ENCODE measurements around the gene PRDM15.
"Not testable (repeated sequence)": the region's sequence is repeated elsewhere in the genome, so short reads cannot be mapped to it uniquely, and the experiment has no call there.

Gene PRDM15

GRCh38 chr21:41810597-41810932, 68.6 kb downstream of the PRDM15 start:
- no peak for DNase-seq (ENCODE audit: low read depth in 3 of 3, low spot score in 1 of 3)

GRCh38 chr21:41809891-41810596, 69.1 kb downstream of the PRDM15 start:
- DNase-seq (ENCODE audit: low read depth in 3 of 3, low spot score in 1 of 3): no peak

GRCh38 chr21:41808846-41809245, 70.3 kb downstream of the PRDM15 start:
- DNase-seq (ENCODE audit: low read depth in 3 of 3, low spot score in 1 of 3): no peak

DNA sequence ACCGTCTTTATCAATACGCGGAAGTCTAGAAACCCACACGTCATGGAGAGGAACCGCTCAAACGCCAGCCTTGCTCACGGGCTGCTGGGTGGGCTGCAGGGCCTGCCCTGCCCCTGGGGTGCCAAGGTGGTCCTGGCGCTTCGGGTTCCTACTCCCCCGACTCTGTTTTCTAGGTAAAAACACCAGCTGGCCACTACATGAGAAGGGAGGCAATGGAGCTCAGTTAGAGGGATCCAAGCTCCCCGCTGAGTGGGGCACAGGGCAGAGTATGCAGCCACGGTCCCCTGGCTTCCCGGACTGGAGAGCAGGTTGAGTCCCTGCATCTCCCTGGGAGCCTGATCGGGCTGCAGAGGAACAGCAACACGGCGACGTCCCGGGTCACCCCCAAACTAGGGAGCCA, 71.0 kb downstream of the PRDM15 start:
- no peak for DNase-seq (ENCODE audit: low read depth in 3 of 3, low spot score in 1 of 3)

GRCh38 chr21:41806773-41807172, 72.4 kb downstream of the PRDM15 start:
- DNase-seq (ENCODE audit: low read depth in 3 of 3, low spot score in 1 of 3): no peak

- DNase-seq (ENCODE audit: low read depth in 3 of 3, low spot score in 1 of 3): no peak
Measured at GRCh38 chr21:41805643-41806042, 73.5 kb downstream of the PRDM15 start.

- DNase-seq (ENCODE audit: low read depth in 3 of 3, low spot score in 1 of 3): no peak
Measured at GRCh38 chr21:41805038-41805437, 74.1 kb downstream of the PRDM15 start.

DNA sequence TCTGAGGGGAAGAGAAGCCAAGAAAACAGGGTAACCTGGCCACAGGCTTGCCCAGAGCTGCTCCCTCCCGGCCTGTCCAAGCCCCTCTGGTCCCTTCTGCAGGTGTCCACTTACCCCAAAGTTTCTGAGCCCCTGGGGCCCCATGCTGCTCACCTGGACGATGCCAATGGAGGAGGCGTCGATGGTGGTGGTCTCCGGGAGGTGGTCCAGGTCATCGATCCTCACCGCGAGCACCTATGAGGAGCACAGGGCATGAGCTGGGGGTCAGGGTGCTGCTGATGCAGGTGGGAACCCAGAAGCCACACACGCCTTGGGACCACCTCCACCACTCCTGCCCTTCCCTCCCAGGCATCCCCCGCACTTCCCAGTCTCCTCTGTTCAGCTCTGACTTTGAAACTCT, 74.8 kb downstream of the PRDM15 start:
- no peak for DNase-seq (ENCODE audit: low read depth in 3 of 3, low spot score in 1 of 3)

DNA sequence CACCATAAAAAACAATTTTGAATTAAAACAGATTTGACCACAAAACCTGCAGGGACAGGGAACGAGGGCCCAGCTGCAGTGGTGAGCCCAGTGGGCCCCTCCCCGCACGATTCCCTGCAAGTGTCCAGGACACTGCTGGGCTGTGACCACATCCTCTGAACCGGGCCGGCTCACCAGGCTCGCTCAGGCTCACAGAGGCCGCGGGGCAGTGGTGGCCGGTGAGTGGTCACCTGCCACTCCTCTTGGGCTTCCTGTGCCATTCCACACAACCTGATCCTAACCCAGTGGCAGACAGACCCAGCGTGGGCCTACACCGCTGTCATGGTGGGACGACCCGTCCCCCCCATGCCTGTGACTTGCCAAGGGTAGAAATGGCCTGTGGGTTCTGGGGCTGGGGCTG, 75.8 kb downstream of the PRDM15 start:
- no peak for DNase-seq (ENCODE audit: low read depth in 3 of 3, low spot score in 1 of 3)

- no peak for DNase-seq (ENCODE audit: low read depth in 3 of 3, low spot score in 1 of 3)
Measured at GRCh38 chr21:41802684-41803083, 76.5 kb downstream of the PRDM15 start.

DNA sequence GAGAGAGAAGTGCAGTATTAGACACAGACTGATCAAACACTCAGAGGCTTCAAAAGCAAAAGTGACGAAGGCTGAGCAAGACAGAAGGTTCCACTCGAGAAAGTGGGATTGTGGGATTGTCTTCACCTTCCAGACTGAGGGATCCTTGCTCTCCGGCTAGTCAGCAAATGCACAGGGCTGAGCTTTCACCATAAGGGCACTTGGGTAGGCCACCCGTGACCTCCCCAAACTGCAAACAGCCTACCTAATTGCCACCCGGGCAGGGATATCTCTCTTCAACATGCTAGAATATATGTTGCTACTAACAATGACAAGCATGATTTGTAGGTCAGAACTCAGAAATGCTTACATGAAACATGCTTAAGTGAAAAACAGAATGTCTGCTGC, 77.0 kb downstream of the PRDM15 start:
- DNase-seq (ENCODE audit: low read depth in 3 of 3, low spot score in 1 of 3): no peak

GRCh38 chr21:41801321-41802197, 77.6 kb downstream of the PRDM15 start:
- DNase-seq (ENCODE audit: low read depth in 3 of 3, low spot score in 1 of 3): no peak

DNA sequence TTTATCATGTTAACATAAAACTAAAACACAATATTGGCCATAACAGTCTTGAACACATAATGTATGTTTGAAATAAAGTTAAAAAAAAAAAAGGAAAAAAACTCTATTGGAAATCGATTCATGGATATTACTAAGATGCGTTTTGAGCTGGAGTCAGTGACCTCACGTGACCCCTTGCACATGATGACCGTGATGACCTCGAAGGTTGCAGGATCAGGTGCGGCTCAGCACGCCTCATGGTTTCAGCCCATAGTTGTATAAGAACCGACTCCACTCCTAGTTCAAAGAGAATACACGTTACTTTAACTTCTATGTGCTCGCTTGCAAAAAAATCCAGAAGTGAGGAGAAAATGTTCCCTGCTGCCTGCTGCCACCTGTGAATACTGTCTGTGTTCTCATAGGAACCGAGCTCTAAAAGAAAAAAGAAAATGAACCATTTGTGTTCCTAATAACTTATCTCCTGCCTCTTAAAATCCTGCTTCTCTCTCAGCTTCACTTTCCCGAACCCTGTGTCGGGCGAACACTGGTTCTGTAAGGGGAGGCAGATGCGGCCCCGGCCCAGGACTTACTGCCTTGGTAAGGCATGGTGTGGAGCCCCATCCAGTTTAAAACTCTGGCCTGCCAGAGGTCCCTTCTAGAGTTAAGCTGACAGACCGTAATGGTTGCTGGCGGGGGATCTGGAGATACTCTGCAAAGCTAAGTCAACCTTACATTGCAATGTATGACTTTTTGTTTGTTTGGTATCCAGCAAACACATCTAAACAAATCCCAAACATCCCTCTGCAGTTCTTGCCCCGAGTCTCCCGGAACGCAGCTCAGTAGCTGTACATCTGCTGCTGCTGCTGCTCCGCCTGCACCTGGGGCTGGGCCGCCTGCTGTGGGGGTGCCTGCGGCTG, 78.5 kb downstream of the PRDM15 start:
- no peak for DNase-seq (ENCODE audit: low read depth in 3 of 3, low spot score in 1 of 3)

GRCh38 chr21:41799763-41800162, 79.4 kb downstream of the PRDM15 start:
- DNase-seq (ENCODE audit: low read depth in 3 of 3, low spot score in 1 of 3): no peak

- no peak for DNase-seq (ENCODE audit: low read depth in 3 of 3, low spot score in 1 of 3)
Measured at GRCh38 chr21:41798326-41798725, 80.8 kb downstream of the PRDM15 start.

DNA sequence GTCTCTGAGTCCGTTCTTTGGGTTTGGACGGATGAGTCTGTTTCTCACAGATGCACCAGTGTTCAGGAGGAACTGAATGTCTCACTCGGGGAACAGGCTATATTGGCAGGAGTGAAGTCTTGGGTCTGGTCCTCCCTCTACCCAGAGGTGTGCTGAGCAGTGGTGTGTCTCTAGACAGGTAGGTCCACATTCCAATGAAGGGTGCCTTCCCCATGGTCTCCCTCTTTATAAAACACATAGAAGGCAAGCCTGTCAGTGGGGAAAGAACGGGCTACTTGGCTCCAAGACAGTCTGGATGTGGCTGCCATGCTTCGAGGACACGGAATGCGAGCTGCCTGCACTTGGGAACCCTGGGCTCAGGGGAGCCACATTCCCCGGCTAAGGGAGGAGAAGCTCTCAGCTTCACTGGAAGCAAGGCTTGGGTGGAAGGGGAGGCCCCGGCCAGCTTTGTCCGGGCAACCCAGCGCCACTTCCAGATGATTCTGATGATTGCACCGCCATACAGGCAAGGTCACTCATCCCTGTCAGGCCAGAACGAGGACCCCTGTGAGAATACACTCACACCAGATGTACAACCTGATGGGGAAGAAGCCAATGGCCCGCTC, 82.6 kb downstream of the PRDM15 start:
- no peak for DNase-seq (ENCODE audit: low read depth in 3 of 3, low spot score in 1 of 3)

GRCh38 chr21:41795726-41796125, 83.4 kb downstream of the PRDM15 start:
- DNase-seq (ENCODE audit: low read depth in 3 of 3, low spot score in 1 of 3): no peak

DNA sequence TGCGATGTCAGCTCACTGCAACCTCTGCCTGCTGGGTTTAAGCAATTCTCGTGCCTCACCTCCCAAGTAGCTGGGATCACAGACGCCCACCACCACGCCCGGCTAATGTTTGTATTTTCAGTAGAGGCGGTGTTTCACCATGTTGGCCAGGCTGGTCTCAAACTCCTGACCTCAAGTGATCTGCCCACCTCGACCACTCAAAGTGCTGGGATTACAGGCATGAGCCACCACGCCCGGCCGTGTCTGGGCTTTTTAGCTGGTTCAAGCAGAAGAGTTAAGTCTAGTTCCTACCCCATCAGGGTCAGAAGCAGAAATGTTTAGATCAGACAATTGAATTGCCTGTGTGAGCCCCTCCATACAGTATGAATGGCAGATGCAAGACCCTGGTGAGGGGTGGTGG, 84.5 kb downstream of the PRDM15 start:
- no peak for DNase-seq (ENCODE audit: low read depth in 3 of 3, low spot score in 1 of 3)

- no peak for DNase-seq (ENCODE audit: low read depth in 3 of 3, low spot score in 1 of 3)
Measured at GRCh38 chr21:41792711-41793110, 86.4 kb downstream of the PRDM15 start.

DNA sequence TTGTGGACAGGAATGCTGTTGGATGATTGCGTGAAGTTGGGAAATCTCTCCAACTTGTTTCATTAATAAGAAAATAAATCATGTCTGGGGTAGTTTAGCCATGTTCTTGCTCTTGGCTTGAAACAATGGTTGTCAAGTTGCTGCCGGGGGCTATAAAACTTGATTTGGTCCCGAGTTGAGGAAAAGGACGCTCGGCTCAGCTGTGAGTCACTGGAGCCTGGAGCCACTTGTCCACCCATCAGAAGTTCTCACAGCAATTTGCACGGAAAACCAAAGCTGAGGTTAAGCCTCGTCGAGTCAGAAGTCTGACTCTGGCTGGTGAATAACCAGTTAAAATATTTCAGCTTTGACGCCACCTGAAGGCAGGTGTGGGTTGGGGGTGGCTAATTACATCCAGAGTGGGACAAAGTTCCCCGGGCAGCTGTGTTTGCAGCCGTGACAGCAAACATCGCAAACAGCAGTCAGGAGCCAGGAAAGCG, 92.6 kb downstream of the PRDM15 start:
- DNase-seq (ENCODE audit: low read depth in 3 of 3, low spot score in 1 of 3): no peak

DNA sequence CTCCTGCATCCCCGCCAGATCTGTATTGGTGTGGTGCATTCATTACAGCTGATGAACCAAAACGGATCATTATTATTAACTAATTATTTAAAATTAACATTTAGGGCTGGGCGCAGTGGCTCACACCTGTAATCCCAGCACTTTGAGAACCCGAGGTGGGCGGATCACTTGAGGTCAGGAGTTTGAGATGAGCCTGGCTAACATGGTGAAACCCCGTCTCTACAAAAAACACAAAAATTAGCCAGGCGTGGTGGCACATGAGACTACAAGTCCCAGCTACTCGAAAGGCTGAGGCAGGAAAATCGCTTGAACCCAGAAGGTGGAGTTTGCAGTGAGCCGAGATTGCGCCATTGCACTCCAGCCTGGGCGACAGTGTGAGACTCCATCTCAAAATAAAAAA, 93.9 kb downstream of the PRDM15 start:
- not testable (repeated sequence) for DNase-seq (ENCODE audit: low read depth in 3 of 3, low spot score in 1 of 3)
